Measurements from ENCODE around the gene RAD51B. TPM values are rescaled to one million over a fixed set of nuclear protein-coding genes. Genes with fewer than 3 reads are reported as not detected.

RAD51B gene
- total RNA-seq, 1 experiment from 2014 or later = 8.5 TPM

DNA sequence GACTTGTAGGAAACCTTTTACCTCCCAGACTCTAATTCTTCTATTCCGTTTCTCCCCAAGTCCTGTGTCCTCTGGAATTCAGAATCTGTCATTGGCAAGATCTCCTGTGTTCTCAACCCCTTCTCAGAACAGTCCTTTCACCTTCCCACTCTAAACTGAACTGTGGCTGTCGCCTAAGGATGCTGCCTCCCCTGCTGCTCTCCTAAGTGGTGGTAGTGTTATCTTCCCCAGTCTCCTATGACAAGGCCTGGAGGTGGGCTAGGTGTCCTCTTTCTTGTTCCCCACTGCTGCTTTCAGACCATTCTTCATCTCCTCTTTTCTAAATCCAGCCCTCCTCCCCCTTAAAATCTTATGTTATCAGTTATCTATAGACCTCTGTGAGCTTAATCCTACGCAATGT is 397.4 kb downstream of the RAD51B start:
- in situ Hi-C loops (cut with HindIII; ENCODE audit: low pct_unique_long_range_greater_than_20kb, low sequenced_read_pairs) (no loop called here), intact Hi-C loops (cut with micrococcal nuclease; ENCODE audit: unreplicated experiment) (no loop called here)
- ATAC-seq = no peak
- CTCF ChIA-PET = no interaction called here
- Histone ChIP-seq H3K4me3 (ENCODE audit: low read depth in 2 of 2, low read length in 2 of 2) (no peak overlapping the region), H3K4me1 (ENCODE audit: control insufficient read depth, insufficient read depth, low read length) (no peaks in the 10 kb centered on the region; the same call in 1 of the 2 replicates), H3K9me3 (ENCODE audit: control insufficient read depth, insufficient read depth, low read depth, low read length) (no peaks in the 10 kb centered on the region), H3K27me3 (ENCODE audit: control insufficient read depth, insufficient read depth, low read length) (no peaks in the 10 kb centered on the region), H3K36me3 (ENCODE audit: control insufficient read depth, insufficient read depth, low read length) (no peaks in the 10 kb centered on the region), H3K27ac (ENCODE audit: low read length) (peak overlapping the region; percentile 61; the same call in 1 of the 2 replicates)
- POLR2A ChIA-PET = no interaction called here
- no peak for DNase-seq (ENCODE audit: low read depth, low spot score)
- no peak for TF ChIP-seq TCF7L2 (IDR thresholded peaks at IDR 0.05; ENCODE audit: low read depth, low read length)
- no peak for TF ChIP-seq CTCF (IDR thresholded peaks at IDR 0.05)
- TF ChIP-seq SIN3A (IDR thresholded peaks at IDR 0.05; ENCODE audit: borderline replicate concordance, insufficient read depth, low read depth, low read length) = no peak
- TF ChIP-seq, protein P1, sequence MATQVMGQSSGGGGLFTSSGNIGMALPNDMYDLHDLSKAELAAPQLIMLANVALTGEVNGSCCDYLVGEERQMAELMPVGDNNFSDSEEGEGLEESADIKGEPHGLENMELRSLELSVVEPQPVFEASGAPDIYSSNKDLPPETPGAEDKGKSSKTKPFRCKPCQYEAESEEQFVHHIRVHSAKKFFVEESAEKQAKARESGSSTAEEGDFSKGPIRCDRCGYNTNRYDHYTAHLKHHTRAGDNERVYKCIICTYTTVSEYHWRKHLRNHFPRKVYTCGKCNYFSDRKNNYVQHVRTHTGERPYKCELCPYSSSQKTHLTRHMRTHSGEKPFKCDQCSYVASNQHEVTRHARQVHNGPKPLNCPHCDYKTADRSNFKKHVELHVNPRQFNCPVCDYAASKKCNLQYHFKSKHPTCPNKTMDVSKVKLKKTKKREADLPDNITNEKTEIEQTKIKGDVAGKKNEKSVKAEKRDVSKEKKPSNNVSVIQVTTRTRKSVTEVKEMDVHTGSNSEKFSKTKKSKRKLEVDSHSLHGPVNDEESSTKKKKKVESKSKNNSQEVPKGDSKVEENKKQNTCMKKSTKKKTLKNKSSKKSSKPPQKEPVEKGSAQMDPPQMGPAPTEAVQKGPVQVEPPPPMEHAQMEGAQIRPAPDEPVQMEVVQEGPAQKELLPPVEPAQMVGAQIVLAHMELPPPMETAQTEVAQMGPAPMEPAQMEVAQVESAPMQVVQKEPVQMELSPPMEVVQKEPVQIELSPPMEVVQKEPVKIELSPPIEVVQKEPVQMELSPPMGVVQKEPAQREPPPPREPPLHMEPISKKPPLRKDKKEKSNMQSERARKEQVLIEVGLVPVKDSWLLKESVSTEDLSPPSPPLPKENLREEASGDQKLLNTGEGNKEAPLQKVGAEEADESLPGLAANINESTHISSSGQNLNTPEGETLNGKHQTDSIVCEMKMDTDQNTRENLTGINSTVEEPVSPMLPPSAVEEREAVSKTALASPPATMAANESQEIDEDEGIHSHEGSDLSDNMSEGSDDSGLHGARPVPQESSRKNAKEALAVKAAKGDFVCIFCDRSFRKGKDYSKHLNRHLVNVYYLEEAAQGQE (IDR thresholded peaks at IDR 0.05; ENCODE audit: insufficient read depth in 1 of 2, low read depth in 2 of 2, low read length in 1 of 2) = no peak
- no peak for TF ChIP-seq POLR2AphosphoS5 (IDR thresholded peaks at IDR 0.05; ENCODE audit: low read depth, low read length)
- no TSS peak for BruUV-seq (replicated peaks)

DNA sequence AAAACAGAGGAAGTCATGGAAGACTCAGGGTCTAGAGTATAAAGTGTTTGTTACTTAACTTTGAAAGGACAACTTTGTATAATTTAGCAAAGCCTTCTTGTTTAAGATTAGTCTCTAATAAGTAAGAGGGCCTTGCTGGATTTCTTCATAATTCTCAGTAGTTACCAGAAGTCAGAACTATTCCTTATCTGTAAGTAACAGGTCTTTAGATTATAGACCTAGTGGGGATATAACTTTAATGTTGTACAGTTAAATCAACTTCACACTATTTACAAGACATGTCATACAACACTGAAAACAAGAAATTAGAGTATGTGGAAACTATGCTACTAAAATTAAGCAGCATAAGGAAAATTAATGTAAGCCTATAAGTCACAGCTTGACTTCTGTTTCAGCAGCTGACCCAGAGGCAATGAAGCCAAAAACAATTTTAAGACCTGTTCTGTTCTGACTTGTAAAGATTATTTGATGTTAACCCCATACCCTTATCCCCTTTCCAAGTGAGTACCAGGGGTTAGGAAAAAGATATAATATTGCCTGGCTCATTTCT is 398.3 kb downstream of the RAD51B start:
- BruUV-seq (replicated peaks) = no TSS peak
- DNase-seq (ENCODE audit: low read depth, low spot score) (no peak), ATAC-seq (no peak)
- no peaks in the 10 kb centered on the region for H3K27me3 ChIP-seq (ENCODE audit: control insufficient read depth, insufficient read depth, low read length)
- intact Hi-C loops (cut with micrococcal nuclease; ENCODE audit: unreplicated experiment) = no loop called here
- ChIA-PET POLR2A (no interaction called here), CTCF (no interaction called here)
- H3K4me1 ChIP-seq (ENCODE audit: control insufficient read depth, insufficient read depth, low read length) = no peaks in the 10 kb centered on the region; the same call in 1 of the 2 replicates
- no peaks in the 10 kb centered on the region for H3K9me3 ChIP-seq (ENCODE audit: control insufficient read depth, insufficient read depth, low read depth, low read length)
- no peak for TF ChIP-seq POLR2AphosphoS5 (IDR thresholded peaks at IDR 0.05; ENCODE audit: low read depth, low read length)
- TF ChIP-seq TCF7L2 (IDR thresholded peaks at IDR 0.05; ENCODE audit: low read depth, low read length) = no peak
- no peak for TF ChIP-seq CTCF (IDR thresholded peaks at IDR 0.05)
- no peak for TF ChIP-seq SIN3A (IDR thresholded peaks at IDR 0.05; ENCODE audit: borderline replicate concordance, insufficient read depth, low read depth, low read length)
- TF ChIP-seq, protein P1 (IDR thresholded peaks at IDR 0.05; ENCODE audit: insufficient read depth in 1 of 2, low read depth in 2 of 2, low read length in 1 of 2) = no peak
- H3K36me3 ChIP-seq (ENCODE audit: control insufficient read depth, insufficient read depth, low read length) = no peaks in the 10 kb centered on the region
- H3K27ac ChIP-seq (ENCODE audit: low read length) = peak overlapping the region; percentile 59; the same call in 1 of the 2 replicates
- in situ Hi-C loops (cut with HindIII; ENCODE audit: low pct_unique_long_range_greater_than_20kb, low sequenced_read_pairs) = no loop called here
- no peak overlapping the region for H3K4me3 ChIP-seq (ENCODE audit: low read depth in 2 of 2, low read length in 2 of 2)
